Measurements from ENCODE around the gene SLCO3A1. TPM values are rescaled to one million over a fixed set of nuclear protein-coding genes. Genes with fewer than 3 reads are reported as not detected.

Gene SLCO3A1
- total and polyA plus RNA-seq, 8 donors: 2.4 to 38.8 (median 7.7) TPM

DNA sequence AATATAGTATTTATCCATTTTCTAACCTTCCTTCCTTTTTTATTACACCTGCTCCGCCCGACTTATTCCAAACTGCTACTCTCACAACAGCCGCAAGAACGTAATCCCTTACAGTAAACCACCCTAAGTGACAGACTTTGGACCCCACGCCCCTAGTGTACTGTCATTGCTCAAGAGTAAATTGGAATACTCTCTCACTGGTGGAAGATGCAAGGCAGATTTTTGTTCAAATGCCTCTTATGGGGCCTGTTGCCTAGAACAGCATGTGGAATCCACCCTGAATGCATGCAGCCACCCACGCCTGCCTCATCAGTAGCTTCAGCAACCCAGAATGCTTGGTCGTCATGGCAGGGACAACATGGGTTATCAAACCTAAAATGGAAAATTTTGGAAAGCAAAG, 313.9 kb downstream of the SLCO3A1 start:
- intact Hi-C loops (cut with DNase I; ENCODE audit: low total_unique reads): no loop called here
- no peak overlapping the region for H3K4me3 ChIP-seq
- no peak for DNase-seq
- peaks cover 4 to 24% (median 21%) of the 10 kb centered on the region in 4 donors for H3K36me3 ChIP-seq
- no peaks in the 10 kb centered on the region for H3K27me3 ChIP-seq
- H3K27ac ChIP-seq: no peak overlapping the region
- peaks cover 0 to 4% (median 0%) of the 10 kb centered on the region in 4 donors for H3K9me3 ChIP-seq
- peaks cover 0 to 8% (median 5%) of the 10 kb centered on the region in 4 donors for H3K4me1 ChIP-seq
- WGBS, 5 donors: 91 to 96% (median 94%) methylated on average over 7 of the region's 7 CpGs
- TF ChIP-seq POLR2A (IDR thresholded peaks at IDR 0.05): no peak
- no peak for TF ChIP-seq POLR2AphosphoS5 (IDR thresholded peaks at IDR 0.05)
- TF ChIP-seq, protein P1, sequence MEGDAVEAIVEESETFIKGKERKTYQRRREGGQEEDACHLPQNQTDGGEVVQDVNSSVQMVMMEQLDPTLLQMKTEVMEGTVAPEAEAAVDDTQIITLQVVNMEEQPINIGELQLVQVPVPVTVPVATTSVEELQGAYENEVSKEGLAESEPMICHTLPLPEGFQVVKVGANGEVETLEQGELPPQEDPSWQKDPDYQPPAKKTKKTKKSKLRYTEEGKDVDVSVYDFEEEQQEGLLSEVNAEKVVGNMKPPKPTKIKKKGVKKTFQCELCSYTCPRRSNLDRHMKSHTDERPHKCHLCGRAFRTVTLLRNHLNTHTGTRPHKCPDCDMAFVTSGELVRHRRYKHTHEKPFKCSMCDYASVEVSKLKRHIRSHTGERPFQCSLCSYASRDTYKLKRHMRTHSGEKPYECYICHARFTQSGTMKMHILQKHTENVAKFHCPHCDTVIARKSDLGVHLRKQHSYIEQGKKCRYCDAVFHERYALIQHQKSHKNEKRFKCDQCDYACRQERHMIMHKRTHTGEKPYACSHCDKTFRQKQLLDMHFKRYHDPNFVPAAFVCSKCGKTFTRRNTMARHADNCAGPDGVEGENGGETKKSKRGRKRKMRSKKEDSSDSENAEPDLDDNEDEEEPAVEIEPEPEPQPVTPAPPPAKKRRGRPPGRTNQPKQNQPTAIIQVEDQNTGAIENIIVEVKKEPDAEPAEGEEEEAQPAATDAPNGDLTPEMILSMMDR (IDR thresholded peaks at IDR 0.05): no peak
- no peak for TF ChIP-seq EP300 (IDR thresholded peaks at IDR 0.05)

DNA sequence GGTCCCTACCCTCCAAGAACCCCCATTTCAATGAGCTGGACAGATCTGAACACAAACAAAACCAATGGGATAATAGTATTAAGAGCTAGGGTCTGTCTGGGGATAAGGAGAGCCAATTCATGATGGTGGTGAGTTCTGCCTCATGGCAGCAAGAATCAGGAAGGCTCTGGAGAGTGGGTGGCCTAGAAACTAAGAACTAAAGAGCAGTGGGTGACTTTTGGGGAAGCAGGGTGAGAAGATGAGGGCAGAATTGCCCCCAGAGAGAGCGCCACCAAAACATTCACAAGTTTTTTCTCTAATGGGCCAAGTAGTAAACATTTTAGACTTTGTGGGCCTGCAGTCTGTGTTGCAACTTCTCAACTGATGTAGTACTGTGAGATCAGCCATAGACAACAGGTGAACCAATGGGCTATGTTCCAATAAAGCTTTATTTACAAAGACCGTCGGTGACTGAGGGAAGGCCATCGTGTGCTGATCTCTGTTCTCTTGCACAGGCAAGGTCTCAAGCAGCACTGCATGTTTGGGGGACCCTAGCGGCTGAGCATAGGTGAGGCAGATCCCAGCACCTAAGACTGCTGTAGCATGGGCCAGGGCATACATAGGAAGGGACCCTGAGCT, 314.7 kb downstream of the SLCO3A1 start:
- Histone ChIP-seq H3K27me3 (no peaks in the 10 kb centered on the region), H3K9me3 (peaks cover 0 to 4% (median 0%) of the 10 kb centered on the region in 4 donors), H3K4me1 (peaks cover 0 to 8% (median 5%) of the 10 kb centered on the region in 4 donors), H3K27ac (no peak overlapping the region), H3K4me3 (no peak overlapping the region), H3K36me3 (peaks cover 2 to 17% (median 14%) of the 10 kb centered on the region in 4 donors)
- no peak for TF ChIP-seq POLR2A (IDR thresholded peaks at IDR 0.05)
- no peak for TF ChIP-seq POLR2AphosphoS5 (IDR thresholded peaks at IDR 0.05)
- TF ChIP-seq, protein P1 (IDR thresholded peaks at IDR 0.05): no peak
- no peak for TF ChIP-seq EP300 (IDR thresholded peaks at IDR 0.05)
- DNase-seq: no peak
- intact Hi-C loops (cut with DNase I; ENCODE audit: low total_unique reads): no loop called here
- WGBS, 5 donors: 92 to 96% (median 94%) methylated on average over 5 of the region's 5 CpGs

DNA sequence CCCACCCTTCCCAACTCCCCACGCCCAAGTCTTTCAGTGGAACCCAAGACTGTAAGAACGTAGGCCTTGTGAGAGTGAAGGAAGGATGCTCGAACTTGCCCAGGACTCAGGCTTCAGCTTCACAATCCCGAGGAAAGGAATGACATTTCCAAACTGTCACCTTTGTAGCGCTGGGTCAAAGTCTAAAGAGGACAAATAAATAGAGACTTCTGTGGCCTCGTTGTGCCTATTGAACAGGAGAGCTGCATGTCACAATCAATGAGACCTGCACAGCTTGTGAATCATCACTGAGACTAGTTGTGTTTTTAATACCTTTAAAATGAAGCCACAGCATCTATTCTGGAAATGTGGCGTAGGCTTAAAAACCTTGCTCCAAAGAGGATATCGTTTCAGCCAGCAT, 317.4 kb downstream of the SLCO3A1 start:
- no peak for TF ChIP-seq EP300 (IDR thresholded peaks at IDR 0.05)
- TF ChIP-seq POLR2AphosphoS5 (IDR thresholded peaks at IDR 0.05): no peak
- no peak for TF ChIP-seq POLR2A (IDR thresholded peaks at IDR 0.05)
- TF ChIP-seq, protein P1 (IDR thresholded peaks at IDR 0.05): no peak
- H3K27me3 ChIP-seq: no peaks in the 10 kb centered on the region
- peaks cover 0 to 5% (median 0%) of the 10 kb centered on the region in 4 donors for H3K36me3 ChIP-seq
- no peak for DNase-seq
- H3K4me1 ChIP-seq: no peaks in the 10 kb centered on the region
- H3K9me3 ChIP-seq: peaks cover 0 to 4% (median 0%) of the 10 kb centered on the region in 4 donors
- intact Hi-C loops (cut with DNase I; ENCODE audit: low total_unique reads): no loop called here
- WGBS, 5 donors: 58 to 72% (median 59%) methylated on average over 8 of the region's 8 CpGs
- no peak overlapping the region for H3K4me3 ChIP-seq
- H3K27ac ChIP-seq: no peak overlapping the region

DNA sequence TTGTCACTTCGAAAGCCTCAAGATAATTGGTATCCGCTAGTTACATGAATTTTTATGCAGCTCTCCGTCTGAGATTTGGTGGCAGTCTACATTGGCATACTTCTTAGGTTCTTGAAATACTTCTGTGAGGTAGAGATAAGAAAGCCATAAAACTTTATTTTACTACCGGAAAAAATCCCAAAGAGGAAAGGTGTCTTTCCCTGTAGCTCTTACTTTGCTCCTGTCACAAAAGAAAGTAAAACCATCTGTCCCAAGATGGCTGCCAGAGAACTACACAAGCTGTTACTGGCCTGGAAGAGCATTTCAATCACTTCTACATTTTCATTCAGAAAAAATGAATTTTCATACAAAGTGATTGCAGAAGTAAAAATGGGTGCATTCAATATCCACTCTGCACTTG, 325.4 kb downstream of the SLCO3A1 start:
- intact Hi-C loops (cut with DNase I; ENCODE audit: low total_unique reads): no loop called here
- Histone ChIP-seq H3K27ac (no peak overlapping the region), H3K4me1 (no peaks in the 10 kb centered on the region), H3K36me3 (no peaks in the 10 kb centered on the region), H3K27me3 (peaks cover 0 to 4% (median 0%) of the 10 kb centered on the region in 3 donors), H3K4me3 (no peak overlapping the region), H3K9me3 (no peaks in the 10 kb centered on the region)
- no peak for TF ChIP-seq POLR2AphosphoS5 (IDR thresholded peaks at IDR 0.05)
- TF ChIP-seq, protein P1 (IDR thresholded peaks at IDR 0.05): no peak
- no peak for TF ChIP-seq EP300 (IDR thresholded peaks at IDR 0.05)
- no peak for TF ChIP-seq POLR2A (IDR thresholded peaks at IDR 0.05)
- DNase-seq: no peak
- 83 to 94% (median 90%) methylated on average over 4 of the region's 4 CpGs for WGBS, 5 donors
